ENCODE results near the gene PPP1R36.

PPP1R36 gene

DNA sequence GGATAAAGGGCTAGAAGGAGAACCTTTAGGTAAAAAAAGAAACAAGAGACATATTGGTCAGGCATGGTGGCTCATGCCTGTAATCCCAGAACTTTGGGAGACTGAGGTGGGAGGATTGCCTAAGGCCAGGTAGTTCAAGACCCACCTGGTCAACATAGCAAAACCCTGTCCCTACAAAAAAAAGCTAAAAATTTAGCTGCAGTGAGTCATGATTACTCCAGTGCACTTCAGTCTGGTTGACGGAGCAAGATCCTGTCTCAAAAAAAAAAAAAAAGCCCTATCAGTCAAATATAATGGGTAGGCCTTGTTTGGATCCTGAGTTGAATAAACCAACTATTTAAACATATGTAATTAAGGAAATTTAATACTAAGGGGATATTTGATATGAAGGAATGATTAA lies 54.2 kb downstream of the PPP1R36 start:
- Histone ChIP-seq H3F3A (ENCODE audit: insufficient read depth) (no peaks in the 10 kb centered on the region), H3K36me3 (ENCODE audit: low read length) (no peaks in the 10 kb centered on the region), H3K9ac (ENCODE audit: low read length) (no peak overlapping the region)

DNA sequence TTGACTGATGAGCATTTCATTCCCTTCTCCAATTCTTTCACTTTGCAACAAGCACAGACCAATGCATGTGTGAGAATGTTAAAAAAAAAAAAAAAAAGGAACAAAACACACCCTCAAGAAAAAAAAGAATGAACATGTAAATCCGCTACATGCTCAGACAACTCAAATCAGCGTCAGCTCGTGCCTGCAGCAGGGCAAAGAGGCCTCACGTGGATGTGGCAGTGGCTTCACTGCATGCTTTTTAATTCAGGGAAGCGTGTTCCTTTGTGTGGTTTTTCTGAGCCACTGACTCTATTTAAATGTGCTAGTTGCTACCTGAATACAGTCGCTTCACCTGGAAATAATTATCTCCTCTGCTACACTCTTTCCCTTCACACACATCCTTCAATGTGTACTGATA lies 55.1 kb downstream of the PPP1R36 start:
- Histone ChIP-seq H3K27ac (ENCODE audit: low read depth, low read length) (no peak overlapping the region), H3K79me2 (ENCODE audit: insufficient read depth, low read length) (no peaks in the 10 kb centered on the region)
- TF ChIP-seq EZH2phosphoT487 (conservative IDR thresholded peaks at IDR 0.05; ENCODE audit: low read length): no peak
- TF ChIP-seq, protein P1, sequence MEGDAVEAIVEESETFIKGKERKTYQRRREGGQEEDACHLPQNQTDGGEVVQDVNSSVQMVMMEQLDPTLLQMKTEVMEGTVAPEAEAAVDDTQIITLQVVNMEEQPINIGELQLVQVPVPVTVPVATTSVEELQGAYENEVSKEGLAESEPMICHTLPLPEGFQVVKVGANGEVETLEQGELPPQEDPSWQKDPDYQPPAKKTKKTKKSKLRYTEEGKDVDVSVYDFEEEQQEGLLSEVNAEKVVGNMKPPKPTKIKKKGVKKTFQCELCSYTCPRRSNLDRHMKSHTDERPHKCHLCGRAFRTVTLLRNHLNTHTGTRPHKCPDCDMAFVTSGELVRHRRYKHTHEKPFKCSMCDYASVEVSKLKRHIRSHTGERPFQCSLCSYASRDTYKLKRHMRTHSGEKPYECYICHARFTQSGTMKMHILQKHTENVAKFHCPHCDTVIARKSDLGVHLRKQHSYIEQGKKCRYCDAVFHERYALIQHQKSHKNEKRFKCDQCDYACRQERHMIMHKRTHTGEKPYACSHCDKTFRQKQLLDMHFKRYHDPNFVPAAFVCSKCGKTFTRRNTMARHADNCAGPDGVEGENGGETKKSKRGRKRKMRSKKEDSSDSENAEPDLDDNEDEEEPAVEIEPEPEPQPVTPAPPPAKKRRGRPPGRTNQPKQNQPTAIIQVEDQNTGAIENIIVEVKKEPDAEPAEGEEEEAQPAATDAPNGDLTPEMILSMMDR (IDR thresholded peaks at IDR 0.05; ENCODE audit: insufficient read depth, low read length, poor library complexity, severe bottlenecking): no peak

More for the DNA sequence above, 54.2 kb downstream of the PPP1R36 start:
- Histone ChIP-seq H2AFZ (ENCODE audit: low read depth, low read length, severe bottlenecking) (no peak overlapping the region), H3K4me3 (ENCODE audit: insufficient read depth, low read length, poor library complexity, severe bottlenecking) (no peak overlapping the region), H3K9me2 (replicated peaks; ENCODE audit: insufficient read depth, low read length) (no peaks in the 10 kb centered on the region), H3K27ac (ENCODE audit: low read depth, low read length) (no peak overlapping the region), H4K20me1 (ENCODE audit: low read depth, low read length) (no peaks in the 10 kb centered on the region), H3K79me2 (ENCODE audit: insufficient read depth, low read length) (no peaks in the 10 kb centered on the region), H3K9me3 (ENCODE audit: insufficient read depth, low read length) (no peaks in the 10 kb centered on the region), H3K27me3 (ENCODE audit: low read length) (no peaks in the 10 kb centered on the region), H3K4me2 (ENCODE audit: low read depth, low read length, poor library complexity, severe bottlenecking) (no peak overlapping the region)
- TF ChIP-seq, protein P1 (IDR thresholded peaks at IDR 0.05; ENCODE audit: insufficient read depth, low read length, poor library complexity, severe bottlenecking): no peak

DNA sequence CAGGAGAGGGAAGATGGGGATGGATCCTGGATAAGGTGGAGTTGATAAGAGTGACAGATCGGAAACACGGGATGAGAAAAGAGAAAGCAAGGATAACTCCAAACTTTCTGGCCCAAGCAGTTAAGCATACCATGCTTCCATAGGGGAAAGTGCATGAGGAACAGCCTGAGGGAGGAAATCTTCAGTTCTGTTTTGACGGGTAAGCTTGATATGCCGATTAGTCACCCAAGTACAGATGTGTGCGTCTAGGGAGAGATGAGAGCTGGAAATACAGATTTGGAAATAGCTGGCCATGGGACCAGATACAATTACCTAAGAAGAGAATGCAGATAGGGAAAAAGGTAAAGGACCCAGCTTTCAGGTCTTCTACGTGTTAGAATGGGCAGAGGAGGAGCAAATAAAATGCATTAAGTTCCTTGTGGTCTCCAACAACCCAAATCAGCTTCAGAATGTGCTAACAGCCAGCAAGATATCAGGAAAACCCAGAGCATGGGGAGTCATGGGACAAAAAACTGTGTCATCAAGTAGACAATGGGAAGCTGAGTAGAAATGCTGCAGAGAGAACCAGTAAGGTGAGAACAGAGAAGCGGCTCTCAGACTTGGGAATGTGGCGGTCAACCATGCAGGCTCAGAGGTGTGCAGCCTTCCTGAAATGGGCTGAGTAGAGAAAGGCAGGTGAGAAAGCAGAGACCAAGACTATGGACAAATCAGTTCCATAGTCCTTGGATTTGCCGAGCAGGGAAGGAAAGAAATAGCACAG lies 56.3 kb downstream of the PPP1R36 start:
- Histone ChIP-seq H3K4me3 (ENCODE audit: insufficient read depth, low read length, poor library complexity, severe bottlenecking) (no peak overlapping the region), H3K9me3 (ENCODE audit: insufficient read depth, low read length) (no peaks in the 10 kb centered on the region), H3K4me2 (ENCODE audit: low read depth, low read length, poor library complexity, severe bottlenecking) (no peak overlapping the region), H3K9me2 (replicated peaks; ENCODE audit: insufficient read depth, low read length) (no peaks in the 10 kb centered on the region), H3K79me2 (ENCODE audit: insufficient read depth, low read length) (no peaks in the 10 kb centered on the region), H3K9ac (ENCODE audit: low read length) (no peak overlapping the region), H2AFZ (ENCODE audit: low read depth, low read length, severe bottlenecking) (no peak overlapping the region), H3F3A (ENCODE audit: insufficient read depth) (no peaks in the 10 kb centered on the region), H3K36me3 (ENCODE audit: low read length) (no peaks in the 10 kb centered on the region), H3K27ac (ENCODE audit: low read depth, low read length) (no peak overlapping the region), H4K20me1 (ENCODE audit: low read depth, low read length) (no peaks in the 10 kb centered on the region), H3K27me3 (ENCODE audit: low read length) (no peaks in the 10 kb centered on the region)
- TF ChIP-seq, protein P1 (IDR thresholded peaks at IDR 0.05; ENCODE audit: insufficient read depth, low read length, poor library complexity, severe bottlenecking): no peak
- no peak for TF ChIP-seq EZH2phosphoT487 (conservative IDR thresholded peaks at IDR 0.05; ENCODE audit: low read length)

More for the DNA sequence above, 55.1 kb downstream of the PPP1R36 start:
- Histone ChIP-seq H2AFZ (ENCODE audit: low read depth, low read length, severe bottlenecking) (no peak overlapping the region), H3K9me2 (replicated peaks; ENCODE audit: insufficient read depth, low read length) (no peaks in the 10 kb centered on the region), H3F3A (ENCODE audit: insufficient read depth) (no peaks in the 10 kb centered on the region), H3K4me2 (ENCODE audit: low read depth, low read length, poor library complexity, severe bottlenecking) (no peak overlapping the region), H3K9me3 (ENCODE audit: insufficient read depth, low read length) (no peaks in the 10 kb centered on the region), H3K36me3 (ENCODE audit: low read length) (no peaks in the 10 kb centered on the region), H4K20me1 (ENCODE audit: low read depth, low read length) (no peaks in the 10 kb centered on the region), H3K27me3 (ENCODE audit: low read length) (no peaks in the 10 kb centered on the region), H3K9ac (ENCODE audit: low read length) (no peak overlapping the region), H3K4me3 (ENCODE audit: insufficient read depth, low read length, poor library complexity, severe bottlenecking) (no peak overlapping the region)
